Spinal cord (tissue), 10 donors: ENCODE results near the gene PSMA5. TPM values are rescaled to one million over a fixed set of nuclear protein-coding genes. Genes with fewer than 3 reads are reported as not detected.
"Not testable (repeated sequence)": the region's sequence is repeated elsewhere in the genome, so short reads cannot be mapped to it uniquely, and the experiment has no call there.

ENCODE experiments used
- DNase-seq, 6 donors: peaks; one replicate each; pipeline versions ENCODE4 v3.0.0 to v3.0.0-alpha.2; 2013 to 2015; ENCODE audit warnings: low spot score in 6 of 6, low read depth in 4 of 6
- H3K27ac ChIP-seq: one replicate; pipeline ENCODE4 v1.5.1; 2013; ENCODE audit warnings: low read depth, low read length, control low read depth
- H3K27me3 ChIP-seq: one replicate; pipeline ENCODE4 v1.6.1; 2013; ENCODE audit warnings: low read length; ENCODE audit not compliant: control insufficient read depth, insufficient read depth
- H3K36me3 ChIP-seq: one replicate; pipeline ENCODE4 v1.6.1; 2013; ENCODE audit warnings: low read length; ENCODE audit not compliant: control insufficient read depth, insufficient read depth
- H3K4me1 ChIP-seq: one replicate; pipeline ENCODE4 v1.6.1; 2013; ENCODE audit warnings: low read length; ENCODE audit not compliant: control insufficient read depth, insufficient read depth
- H3K4me3 ChIP-seq: one replicate; pipeline ENCODE4 v1.5.1; 2013; ENCODE audit warnings: low read depth, low read length, control low read depth
- H3K9me3 ChIP-seq: one replicate; pipeline ENCODE4 v1.6.1; 2013; ENCODE audit warnings: low read length; ENCODE audit not compliant: control insufficient read depth, insufficient read depth
- WGBS: methylation state at CpG from one replicate; pipeline ENCODE4 v1.1.5; 2013; ENCODE audit warnings: missing lambda C conversion rate; ENCODE audit not compliant: insufficient coverage; 5-methylcytosine and 5-hydroxymethylcytosine counted together
- polyA plus RNA-seq, 2 donors: library from polyadenylated mRNA; unstranded; fragments of 120-200 nt; gene quantifications; one replicate each; pipeline ENCODE4 v1.2.1, GENCODE V29; 2013; ENCODE audit not compliant: insufficient read length in 2 of 2
- total RNA-seq, 2 donors: library from RNA; depleted of rRNA in 1 of 2; stranded (reverse); fragments of 120-200 nt in 1 of 2; fragments of >200 nt in 1 of 2; gene quantifications; one replicate each; pipeline versions ENCODE4 v1.2.3 to v1.2.4, GENCODE V29; 2013 to 2014
- donor health status: healthy.

PSMA5 gene
- total and polyA plus RNA-seq, 4 donors, result 33.3 to 86.0 (median 68.8) TPM

- no peak overlapping the region for H3K27ac ChIP-seq
Measured at GRCh38 chr1:109388208-109388711, 38.0 kb downstream of the PSMA5 start.

GRCh38 chr1:109386054-109386717, 40.1 kb downstream of the PSMA5 start:
- Histone ChIP-seq H3K36me3 (no peaks in the 10 kb centered on the region), H3K4me3 (no peak overlapping the region), H3K27ac (no peak overlapping the region), H3K4me1 (peaks cover 6% of the 10 kb centered on the region), H3K27me3 (no peaks in the 10 kb centered on the region), H3K9me3 (no peaks in the 10 kb centered on the region)
- DNase-seq, result no peak
- WGBS, result no CpG with 5 or more reads among the region's 2 CpGs

More at GRCh38 chr1:109388208-109388711, 38.0 kb downstream of the PSMA5 start:
- Histone ChIP-seq H3K36me3 (no peaks in the 10 kb centered on the region), H3K27me3 (no peaks in the 10 kb centered on the region), H3K9me3 (no peaks in the 10 kb centered on the region), H3K4me3 (no peak overlapping the region), H3K4me1 (peaks cover 17% of the 10 kb centered on the region)
- DNase-seq, result no peak
- 100% methylated on average over 1 of the region's 5 CpGs for WGBS

DNA sequence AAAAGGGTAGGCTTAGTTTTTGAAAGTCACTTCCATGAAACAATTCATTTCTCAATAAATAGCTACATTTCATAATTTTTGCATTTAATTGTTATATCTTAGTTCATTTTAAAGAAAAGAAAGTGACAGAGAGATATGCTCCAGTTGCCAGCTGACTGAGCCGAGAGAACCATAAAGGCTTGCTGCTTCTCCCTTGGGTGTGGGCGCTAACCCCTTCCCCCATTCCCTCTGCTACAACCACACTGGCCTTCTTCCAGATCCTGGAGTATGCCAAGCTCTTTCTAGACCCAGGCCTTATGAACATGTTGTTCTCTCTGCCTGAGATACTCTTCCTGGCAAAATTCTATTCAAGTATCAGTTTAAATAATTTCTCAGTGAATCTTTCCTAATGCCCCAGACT, 40.8 kb downstream of the PSMA5 start:
- 39% methylated on average over 2 of the region's 2 CpGs for WGBS
- no peaks in the 10 kb centered on the region for H3K27me3 ChIP-seq
- no peak overlapping the region for H3K27ac ChIP-seq
- peaks cover 6% of the 10 kb centered on the region for H3K4me1 ChIP-seq
- H3K36me3 ChIP-seq, result no peaks in the 10 kb centered on the region
- H3K9me3 ChIP-seq, result no peaks in the 10 kb centered on the region
- no peak overlapping the region for H3K4me3 ChIP-seq
- peak in 2 of 6 donors; percentile 53 to 75 for DNase-seq

- no peaks in the 10 kb centered on the region for H3K9me3 ChIP-seq
- H3K27ac ChIP-seq, result no peak overlapping the region
- H3K27me3 ChIP-seq, result no peaks in the 10 kb centered on the region
- H3K36me3 ChIP-seq, result no peaks in the 10 kb centered on the region
- peak in 1 of 6 donors; percentile 32 for DNase-seq
- no peak overlapping the region for H3K4me3 ChIP-seq
- no CpG with 5 or more reads among the region's 7 CpGs for WGBS
- no peaks in the 10 kb centered on the region for H3K4me1 ChIP-seq
Measured at GRCh38 chr1:109383854-109384253, 42.4 kb downstream of the PSMA5 start.

DNA sequence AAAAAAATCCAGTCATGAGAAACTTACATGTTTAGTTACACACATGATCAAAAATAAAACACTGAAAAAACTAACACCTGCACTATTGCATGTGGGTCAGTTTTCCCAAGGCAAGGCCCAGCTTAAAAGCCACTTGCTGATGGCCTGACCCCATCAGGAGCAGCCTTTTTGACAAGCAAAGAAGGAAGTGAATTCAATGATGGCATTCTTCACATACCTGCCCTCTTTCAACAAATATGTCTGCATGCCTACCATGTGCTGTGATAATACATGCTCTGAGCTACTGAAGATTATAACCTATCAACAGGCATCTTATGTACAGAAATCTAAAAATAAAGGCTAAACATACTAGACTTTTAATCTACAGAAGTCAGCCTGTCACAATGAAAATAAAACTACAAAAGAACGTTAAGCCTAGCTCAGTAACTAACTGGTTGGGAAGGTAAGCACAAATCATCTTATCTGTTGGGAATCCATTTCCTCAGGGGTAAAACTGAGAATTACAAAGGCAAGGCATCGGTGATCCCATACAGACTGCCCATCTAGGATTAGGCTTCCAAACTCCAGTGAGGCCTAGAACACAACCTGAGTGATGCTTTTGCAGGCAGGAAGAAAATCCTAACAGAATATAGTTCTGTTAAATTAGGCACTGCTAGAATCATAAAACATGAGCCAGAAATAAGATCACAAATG, 43.0 kb downstream of the PSMA5 start:
- DNase-seq, result no peak
- H3K36me3 ChIP-seq, result no peaks in the 10 kb centered on the region
- no peaks in the 10 kb centered on the region for H3K27me3 ChIP-seq
- H3K9me3 ChIP-seq, result no peaks in the 10 kb centered on the region
- no peak overlapping the region for H3K27ac ChIP-seq
- H3K4me3 ChIP-seq, result no peak overlapping the region
- no CpG with 5 or more reads among the region's 2 CpGs for WGBS
- H3K4me1 ChIP-seq, result no peaks in the 10 kb centered on the region

GRCh38 chr1:109381573-109381972, 44.7 kb downstream of the PSMA5 start:
- no peaks in the 10 kb centered on the region for H3K4me1 ChIP-seq
- no peaks in the 10 kb centered on the region for H3K9me3 ChIP-seq
- no peaks in the 10 kb centered on the region for H3K27me3 ChIP-seq
- H3K27ac ChIP-seq, result no peak overlapping the region
- DNase-seq, result no peak
- H3K36me3 ChIP-seq, result no peaks in the 10 kb centered on the region
- 40% methylated on average over 1 of the region's 2 CpGs for WGBS
- no peak overlapping the region for H3K4me3 ChIP-seq

- no peaks in the 10 kb centered on the region for H3K4me1 ChIP-seq
- DNase-seq, result no peak
- no peak overlapping the region for H3K27ac ChIP-seq
- 100% methylated on average over 2 of the region's 3 CpGs for WGBS
- no peaks in the 10 kb centered on the region for H3K9me3 ChIP-seq
- no peaks in the 10 kb centered on the region for H3K27me3 ChIP-seq
- H3K36me3 ChIP-seq, result no peaks in the 10 kb centered on the region
- no peak overlapping the region for H3K4me3 ChIP-seq
Measured at GRCh38 chr1:109379907-109380306, 46.3 kb downstream of the PSMA5 start.

DNA sequence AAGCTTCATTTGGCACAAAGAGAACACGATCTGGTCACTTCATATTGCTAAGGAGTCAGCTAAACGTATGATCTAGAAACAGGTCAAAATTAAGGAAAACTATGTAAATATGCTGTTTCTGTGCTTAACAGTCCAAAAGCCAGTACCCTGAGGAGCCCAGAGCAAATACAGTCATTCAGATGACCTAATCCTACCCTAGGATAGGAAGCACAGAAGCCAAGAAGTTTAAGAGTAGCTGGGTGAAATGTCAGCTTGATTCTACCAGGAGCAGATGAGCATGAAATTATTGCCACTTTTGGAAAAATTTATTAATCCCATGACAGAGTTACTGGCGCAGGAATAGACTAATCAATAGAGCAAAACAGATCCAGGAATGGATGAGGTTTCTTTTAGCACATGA, 46.8 kb downstream of the PSMA5 start:
- peak in 1 of 6 donors; percentile 37 for DNase-seq
- Histone ChIP-seq H3K4me1 (no peaks in the 10 kb centered on the region), H3K27ac (no peak overlapping the region), H3K4me3 (no peak overlapping the region), H3K36me3 (no peaks in the 10 kb centered on the region), H3K27me3 (no peaks in the 10 kb centered on the region), H3K9me3 (no peaks in the 10 kb centered on the region)
- 45% methylated on average over 2 of the region's 3 CpGs for WGBS

- Histone ChIP-seq H3K9me3 (no peaks in the 10 kb centered on the region), H3K27me3 (no peaks in the 10 kb centered on the region), H3K4me3 (no peak overlapping the region), H3K36me3 (no peaks in the 10 kb centered on the region), H3K27ac (no peak overlapping the region), H3K4me1 (no peaks in the 10 kb centered on the region)
- DNase-seq, result no peak
- WGBS, result 97% methylated on average over 3 of the region's 4 CpGs
Measured at GRCh38 chr1:109377698-109378097, 48.5 kb downstream of the PSMA5 start.

GRCh38 chr1:109373696-109374095, 52.6 kb downstream of the PSMA5 start:
- H3K4me1 ChIP-seq, H3K27me3 ChIP-seq, H3K36me3 ChIP-seq, H3K4me3 ChIP-seq, DNase-seq, H3K27ac ChIP-seq, H3K9me3 ChIP-seq: not testable (repeated sequence)
- WGBS, result 93% methylated on average over 2 of the region's 2 CpGs
